GM12892 (cell line): ENCODE results near the gene GRK4.

Experiments used
- POLR2A ChIP-seq: IDR thresholded peaks from 2 replicates; pipeline ENCODE4 v1.6.1; 2011; ENCODE audit warnings: low read depth, low read length, control low read depth
- POLR2AphosphoS5 ChIP-seq: IDR thresholded peaks from 2 replicates; pipeline ENCODE4 v1.6.1; 2011; ENCODE audit warnings: low read depth, low read length, control low read depth

DNA sequence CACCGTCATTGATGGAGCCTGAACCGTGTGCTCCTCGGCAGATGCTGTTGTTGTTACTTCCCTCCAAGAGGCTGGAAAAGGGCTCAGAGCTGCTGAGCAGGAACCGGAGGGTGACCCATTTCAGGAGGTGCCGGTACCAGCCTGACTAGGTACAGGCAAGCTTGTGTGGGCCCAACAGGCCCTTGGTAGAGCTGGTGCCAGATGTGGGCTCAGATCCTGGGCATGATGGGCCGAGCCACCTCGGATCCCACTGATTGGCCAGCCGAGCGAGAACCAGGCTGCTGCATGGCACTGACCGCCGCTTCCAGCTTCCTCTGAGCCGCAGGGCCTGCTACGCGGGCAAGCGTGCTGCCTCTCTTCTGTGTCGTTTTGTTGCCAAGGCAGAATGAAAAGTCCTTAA is 33.9 kb upstream of the GRK4 start:
- TF ChIP-seq POLR2A (peak; percentile 43; the same call in 1 of the 2 replicates), POLR2AphosphoS5 (peak; percentile 66; the same call in 1 of the 2 replicates)
